A549 (cell line): ENCODE results near the gene ARHGAP11A. TPM values are rescaled to one million over a fixed set of nuclear protein-coding genes. Genes with fewer than 3 reads are reported as not detected.

ENCODE experiments used
- ATAC-seq, 2 experiments: fragments of 200-7000 bp in 1 of 2; fragments of >200 bp in 1 of 2; cut with Nextera tagmentation in 1 of 2; cut with Tn5 transposase in 1 of 2; 3 replicates each; pipeline versions ENCODE4 v1.8.0 to v1.9.1; 2018 to 2020; ENCODE audit warnings: mild to moderate bottlenecking in 1 of 2, moderate library complexity in 1 of 2
- CTCF ChIA-PET: fragments of 300-600 bp; sonication (Branson Sonifier 250); formaldehyde crosslinking; extraction: SDS; loops from one replicate; lab custom pipeline; 2021; ENCODE audit warnings: antibody characterized with exemption, inconsistent platforms; lab: Yijun Ruan, JAX
- POLR2A ChIA-PET: fragments of 350-600 bp; formaldehyde crosslinking; extraction: SDS; loops from one replicate; lab custom pipeline; 2021; ENCODE audit warnings: antibody characterized with exemption, inconsistent platforms; lab: Yijun Ruan, JAX
- DNase-seq, 2 experiments: peaks; one replicate each; pipeline versions ENCODE4 v3.0.0 to v3.0.0-alpha.2; 2011 to 2016; ENCODE audit warnings: low read depth in 1 of 2, low spot score in 1 of 2
- FAIRE-seq: peaks from 2 replicates; lab custom pipeline; 2011; peaks lifted over from hg19 to GRCh38; lab: Jason Lieb, UNC
- H3K27ac ChIP-seq, 2 experiments: fragments of >200 bp; sonication (Bioruptor Twin); formaldehyde crosslinking; 3 replicates each; pipeline ENCODE4 v1.5.1; 2016 to 2017
- H3K4me1 ChIP-seq: fragments of >200 bp; sonication (Bioruptor Twin); formaldehyde crosslinking; 3 replicates; pipeline ENCODE4 v1.6.1; 2016
- H3K4me2 ChIP-seq: fragments of >200 bp; sonication (Bioruptor Twin); formaldehyde crosslinking; 3 replicates; pipeline ENCODE4 v1.6.1; 2016
- H3K4me3 ChIP-seq: fragments of >200 bp; sonication (Bioruptor Twin); formaldehyde crosslinking; 3 replicates; pipeline ENCODE4 v1.5.1; 2016
- H3K9me3 ChIP-seq: fragments of >200 bp; sonication (Bioruptor Twin); formaldehyde crosslinking; 3 replicates; pipeline ENCODE4 v1.6.1; 2016
- CBX2 ChIP-seq: fragments of 200-600 bp; sonication (generic); IDR thresholded peaks from 2 replicates; pipeline ENCODE4 v1.6.1; 2016; ENCODE audit warnings: low read depth, mild to moderate bottlenecking, borderline replicate concordance
- CBX8 ChIP-seq: fragments of 200-600 bp; sonication (generic); IDR thresholded peaks from 2 replicates; pipeline ENCODE4 v1.6.1; 2016
- CHD4 ChIP-seq: fragments of 200-600 bp; sonication (generic); IDR thresholded peaks from 2 replicates; pipeline ENCODE4 v1.6.1; 2016; ENCODE audit warnings: antibody characterized with exemption, mild to moderate bottlenecking, borderline replicate concordance
- EHMT2 ChIP-seq: fragments of 200-600 bp; sonication (generic); IDR thresholded peaks from 2 replicates; pipeline ENCODE4 v1.6.1; 2016; ENCODE audit warnings: antibody characterized with exemption, low read depth, mild to moderate bottlenecking, moderate library complexity
- FOSL2 ChIP-seq, 2 experiments: fragments of 450-650 bp in 1 of 2; fragments of >200 bp in 1 of 2; sonication (Bioruptor Twin) in 1 of 2; formaldehyde crosslinking; IDR thresholded peaks; 2 replicates each; pipeline versions ENCODE4 v1.5.0 to v1.6.1; 2016 to 2020; ENCODE audit warnings: mild to moderate bottlenecking in 1 of 2, moderate library complexity in 1 of 2
- HDAC2 ChIP-seq: fragments of 200-600 bp; sonication (generic); IDR thresholded peaks from 2 replicates; pipeline ENCODE4 v1.6.1; 2016
- JUNB ChIP-seq: fragments of >200 bp; sonication (Bioruptor Twin); formaldehyde crosslinking; IDR thresholded peaks from 2 replicates; pipeline ENCODE4 v1.6.1; 2016
- KDM1A ChIP-seq: fragments of 200-600 bp; sonication (generic); IDR thresholded peaks from 2 replicates; pipeline ENCODE4 v1.6.1; 2016; ENCODE audit warnings: low read depth, mild to moderate bottlenecking
- MAFK ChIP-seq: fragments of 450-650 bp; IDR thresholded peaks from 2 replicates; pipeline ENCODE4 v1.6.1; 2014; ENCODE audit not compliant: partially characterized antibody
- NPAS2 ChIP-seq: fragments of 250-450 bp; sonication (Bioruptor Pico); IDR thresholded peaks from 2 replicates; pipeline ENCODE4 v1.8.0; 2022; ENCODE audit warnings: mild to moderate bottlenecking, moderate library complexity, borderline replicate concordance
- NR3C1 ChIP-seq: fragments of >200 bp; sonication (Bioruptor Twin); formaldehyde crosslinking; IDR thresholded peaks from 3 replicates; pipeline ENCODE4 v1.6.1; 2017
- POLR2A ChIP-seq: IDR thresholded peaks from 2 replicates; pipeline ENCODE4 v1.6.1; 2012; ENCODE audit warnings: mild to moderate bottlenecking, low read length
- POLR2AphosphoS2 ChIP-seq: conservative IDR thresholded peaks from 2 replicates; pipeline ENCODE4 v1.6.1; 2012; ENCODE audit warnings: low read length, improper control_type of control experiment, inconsistent platforms
- RAD21 ChIP-seq, 2 experiments: fragments of >200 bp in 1 of 2; sonication (Bioruptor Twin) in 1 of 2; formaldehyde crosslinking in 1 of 2; IDR thresholded peaks in 1 of 2; conservative IDR thresholded peaks in 1 of 2; 2 replicates in 1 of 2; 3 replicates in 1 of 2; pipeline ENCODE4 v1.6.1; 2012 to 2018; ENCODE audit warnings: inconsistent platforms in 1 of 2
- RFX5 ChIP-seq: fragments of 450-650 bp; IDR thresholded peaks from 2 replicates; pipeline ENCODE4 v1.7.1; 2014; ENCODE audit warnings: antibody characterized with exemption, mild to moderate bottlenecking, moderate library complexity
- RNF2 ChIP-seq: fragments of 200-600 bp; sonication (generic); IDR thresholded peaks from 2 replicates; pipeline ENCODE4 v1.6.1; 2016; ENCODE audit warnings: low read depth, mild to moderate bottlenecking, antibody characterized with exemption, moderate library complexity, borderline replicate concordance
- SMC3 ChIP-seq: fragments of >200 bp; sonication (Bioruptor Twin); formaldehyde crosslinking; IDR thresholded peaks from 3 replicates; pipeline ENCODE4 v1.6.1; 2018; ENCODE audit warnings: inconsistent platforms
- TFCP2L1 ChIP-seq: fragments of 250-450 bp; sonication (Bioruptor Pico); IDR thresholded peaks from 2 replicates; pipeline ENCODE4 v1.5.0; 2021; ENCODE audit warnings: mild to moderate bottlenecking
- ZNF302 ChIP-seq: fragments of 250-450 bp; sonication (Bioruptor Pico); IDR thresholded peaks from 2 replicates; pipeline ENCODE4 v1.9.0; 2021; ENCODE audit warnings: inconsistent platforms, mild to moderate bottlenecking, moderate library complexity
- WGBS: methylation state at CpG from one replicate; pipeline ENCODE4 v1.1.6; 2017; ENCODE audit errors: missing lambda C conversion rate; 5-methylcytosine and 5-hydroxymethylcytosine counted together
- polyA plus RNA-seq, 4 experiments: library from polyadenylated mRNA; depleted of rRNA in 3 of 4; stranded (reverse); fragments of >200 nt; fragmentation: RNase III in 1 of 4; extraction: RNeasy Plus Mini Kit Qiagen cat#74134 plus additional on column Dnase treatment in 1 of 4; gene quantifications; 2 replicates in 3 of 4; 3 replicates in 1 of 4; pipeline ENCODE4 v1.2.3, GENCODE V29; 2011 to 2017
- TF ChIP-seq, protein P1 (sequence below): fragments of 150-350 bp; IDR thresholded peaks from 2 replicates; pipeline ENCODE4 v1.6.1; 2014; ENCODE audit warnings: low read depth, mild to moderate bottlenecking, low read length
- TF ChIP-seq, protein P2 (sequence below): fragments of >200 bp; sonication (Bioruptor Twin); formaldehyde crosslinking; IDR thresholded peaks from 2 replicates; pipeline ENCODE4 v1.6.1; 2016
- TF ChIP-seq, protein P3 (sequence below): fragments of 200-600 bp; sonication (generic); IDR thresholded peaks from 2 replicates; pipeline ENCODE4 v1.6.1; 2016; ENCODE audit warnings: antibody characterized with exemption, mild to moderate bottlenecking, moderate library complexity
- TF ChIP-seq, protein P4 (sequence below): fragments of >200 bp; sonication (Bioruptor Twin); formaldehyde crosslinking; IDR thresholded peaks from 3 replicates; pipeline ENCODE4 v1.5.1; 2016
- TF ChIP-seq, protein P5 (sequence below): fragments of >200 bp; sonication (Bioruptor Twin); formaldehyde crosslinking; IDR thresholded peaks from 3 replicates; pipeline ENCODE4 v1.6.1; 2016
- TF ChIP-seq, protein P6 (sequence below): fragments of 250-450 bp; sonication (Bioruptor Pico); IDR thresholded peaks from 2 replicates; pipeline ENCODE4 v1.5.0; 2021; ENCODE audit warnings: mild to moderate bottlenecking, moderate library complexity, borderline replicate concordance
- TF ChIP-seq, protein P7 (sequence below): IDR thresholded peaks from 2 replicates; pipeline ENCODE4 v1.6.1; 2012

Gene ARHGAP11A
- polyA plus RNA-seq, 2 of the 4 experiments (the other 2 are of a cell fraction), result 39.3 to 121 TPM

DNA sequence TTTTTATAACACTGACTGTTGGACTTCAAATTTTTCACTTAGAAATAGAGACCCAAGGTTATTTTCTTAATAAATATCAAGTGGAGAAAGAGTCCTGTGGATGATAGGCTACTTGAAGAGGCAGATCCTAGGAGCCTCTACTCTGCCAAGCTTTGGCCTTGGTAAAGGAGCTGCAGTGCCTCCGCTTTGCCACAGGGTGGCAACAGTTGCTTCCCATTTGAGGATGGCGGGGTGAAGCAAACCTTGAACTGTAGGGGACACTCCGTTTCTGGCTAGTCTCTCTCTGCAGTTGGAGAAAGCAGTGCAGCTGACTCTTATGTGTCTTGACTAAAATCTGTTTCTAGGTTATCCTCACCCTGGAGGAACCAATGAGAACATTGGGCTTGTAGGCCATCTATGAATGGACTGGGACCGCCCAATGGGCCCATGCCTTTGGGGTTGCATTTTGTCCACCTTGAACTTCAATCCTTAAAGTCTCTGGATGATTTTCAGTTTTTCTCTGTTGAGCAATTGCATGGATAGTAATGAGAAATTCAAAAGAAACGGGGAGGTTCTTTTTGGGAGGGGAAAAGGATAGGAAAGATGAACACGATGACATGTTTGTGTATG, 36.0 kb downstream of the ARHGAP11A start:
- Histone ChIP-seq H3K27ac (peak overlapping the region in 1 of 2 experiments; percentile 9; a peak in 2 of 6 replicates), H3K4me1 (peaks cover 7% of the 10 kb centered on the region; the same call in 1 of the 3 replicates), H3K9me3 (no peaks in the 10 kb centered on the region), H3K4me3 (no peak overlapping the region), H3K4me2 (0 out of 3 replicates have a peak overlapping the region, but pooled peaks have one; percentile 17)
- ChIA-PET POLR2A (no interaction called here), CTCF (interaction anchor here (0.6 to 5.4 kb wide), 43 partner anchors 8 to 1567 kb away, joined by 3 to 160 read pairs (median 5); partner anchors contain the start of gene SCG5)
- TF ChIP-seq RFX5 (no peak), POLR2AphosphoS2 (no peak), FOSL2 (IDR thresholded peaks at IDR 0.05) (no peak), FOSL2 (CRISPR knock-in tag; IDR thresholded peaks at IDR 0.05) (no peak), SMC3 (peak; percentile 89), CBX2 (no peak), EHMT2 (no peak), CHD4 (no peak), RAD21 (conservative IDR thresholded peaks at IDR 0.05 in 1 of 2, IDR thresholded peaks at IDR 0.05 in 1 of 2) (peak; percentile 88 to 92), NPAS2 (CRISPR knock-in tag) (no peak), HDAC2 (no peak), TFCP2L1 (CRISPR knock-in tag) (no peak), NR3C1 (no peak), KDM1A (no peak), POLR2A (no peak), RNF2 (no peak), ZNF302 (CRISPR knock-in tag) (no peak), JUNB (no peak), CBX8 (no peak), MAFK (no peak)
- TF ChIP-seq, protein P1, sequence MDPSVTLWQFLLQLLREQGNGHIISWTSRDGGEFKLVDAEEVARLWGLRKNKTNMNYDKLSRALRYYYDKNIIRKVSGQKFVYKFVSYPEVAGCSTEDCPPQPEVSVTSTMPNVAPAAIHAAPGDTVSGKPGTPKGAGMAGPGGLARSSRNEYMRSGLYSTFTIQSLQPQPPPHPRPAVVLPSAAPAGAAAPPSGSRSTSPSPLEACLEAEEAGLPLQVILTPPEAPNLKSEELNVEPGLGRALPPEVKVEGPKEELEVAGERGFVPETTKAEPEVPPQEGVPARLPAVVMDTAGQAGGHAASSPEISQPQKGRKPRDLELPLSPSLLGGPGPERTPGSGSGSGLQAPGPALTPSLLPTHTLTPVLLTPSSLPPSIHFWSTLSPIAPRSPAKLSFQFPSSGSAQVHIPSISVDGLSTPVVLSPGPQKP, result no peak
- TF ChIP-seq, protein P2, sequence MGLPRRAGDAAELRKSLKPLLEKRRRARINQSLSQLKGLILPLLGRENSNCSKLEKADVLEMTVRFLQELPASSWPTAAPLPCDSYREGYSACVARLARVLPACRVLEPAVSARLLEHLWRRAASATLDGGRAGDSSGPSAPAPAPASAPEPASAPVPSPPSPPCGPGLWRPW, result no peak
- TF ChIP-seq, protein P3, sequence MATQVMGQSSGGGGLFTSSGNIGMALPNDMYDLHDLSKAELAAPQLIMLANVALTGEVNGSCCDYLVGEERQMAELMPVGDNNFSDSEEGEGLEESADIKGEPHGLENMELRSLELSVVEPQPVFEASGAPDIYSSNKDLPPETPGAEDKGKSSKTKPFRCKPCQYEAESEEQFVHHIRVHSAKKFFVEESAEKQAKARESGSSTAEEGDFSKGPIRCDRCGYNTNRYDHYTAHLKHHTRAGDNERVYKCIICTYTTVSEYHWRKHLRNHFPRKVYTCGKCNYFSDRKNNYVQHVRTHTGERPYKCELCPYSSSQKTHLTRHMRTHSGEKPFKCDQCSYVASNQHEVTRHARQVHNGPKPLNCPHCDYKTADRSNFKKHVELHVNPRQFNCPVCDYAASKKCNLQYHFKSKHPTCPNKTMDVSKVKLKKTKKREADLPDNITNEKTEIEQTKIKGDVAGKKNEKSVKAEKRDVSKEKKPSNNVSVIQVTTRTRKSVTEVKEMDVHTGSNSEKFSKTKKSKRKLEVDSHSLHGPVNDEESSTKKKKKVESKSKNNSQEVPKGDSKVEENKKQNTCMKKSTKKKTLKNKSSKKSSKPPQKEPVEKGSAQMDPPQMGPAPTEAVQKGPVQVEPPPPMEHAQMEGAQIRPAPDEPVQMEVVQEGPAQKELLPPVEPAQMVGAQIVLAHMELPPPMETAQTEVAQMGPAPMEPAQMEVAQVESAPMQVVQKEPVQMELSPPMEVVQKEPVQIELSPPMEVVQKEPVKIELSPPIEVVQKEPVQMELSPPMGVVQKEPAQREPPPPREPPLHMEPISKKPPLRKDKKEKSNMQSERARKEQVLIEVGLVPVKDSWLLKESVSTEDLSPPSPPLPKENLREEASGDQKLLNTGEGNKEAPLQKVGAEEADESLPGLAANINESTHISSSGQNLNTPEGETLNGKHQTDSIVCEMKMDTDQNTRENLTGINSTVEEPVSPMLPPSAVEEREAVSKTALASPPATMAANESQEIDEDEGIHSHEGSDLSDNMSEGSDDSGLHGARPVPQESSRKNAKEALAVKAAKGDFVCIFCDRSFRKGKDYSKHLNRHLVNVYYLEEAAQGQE, result no peak
- TF ChIP-seq, protein P4, sequence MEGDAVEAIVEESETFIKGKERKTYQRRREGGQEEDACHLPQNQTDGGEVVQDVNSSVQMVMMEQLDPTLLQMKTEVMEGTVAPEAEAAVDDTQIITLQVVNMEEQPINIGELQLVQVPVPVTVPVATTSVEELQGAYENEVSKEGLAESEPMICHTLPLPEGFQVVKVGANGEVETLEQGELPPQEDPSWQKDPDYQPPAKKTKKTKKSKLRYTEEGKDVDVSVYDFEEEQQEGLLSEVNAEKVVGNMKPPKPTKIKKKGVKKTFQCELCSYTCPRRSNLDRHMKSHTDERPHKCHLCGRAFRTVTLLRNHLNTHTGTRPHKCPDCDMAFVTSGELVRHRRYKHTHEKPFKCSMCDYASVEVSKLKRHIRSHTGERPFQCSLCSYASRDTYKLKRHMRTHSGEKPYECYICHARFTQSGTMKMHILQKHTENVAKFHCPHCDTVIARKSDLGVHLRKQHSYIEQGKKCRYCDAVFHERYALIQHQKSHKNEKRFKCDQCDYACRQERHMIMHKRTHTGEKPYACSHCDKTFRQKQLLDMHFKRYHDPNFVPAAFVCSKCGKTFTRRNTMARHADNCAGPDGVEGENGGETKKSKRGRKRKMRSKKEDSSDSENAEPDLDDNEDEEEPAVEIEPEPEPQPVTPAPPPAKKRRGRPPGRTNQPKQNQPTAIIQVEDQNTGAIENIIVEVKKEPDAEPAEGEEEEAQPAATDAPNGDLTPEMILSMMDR, result peak; percentile 88
- TF ChIP-seq, protein P5, sequence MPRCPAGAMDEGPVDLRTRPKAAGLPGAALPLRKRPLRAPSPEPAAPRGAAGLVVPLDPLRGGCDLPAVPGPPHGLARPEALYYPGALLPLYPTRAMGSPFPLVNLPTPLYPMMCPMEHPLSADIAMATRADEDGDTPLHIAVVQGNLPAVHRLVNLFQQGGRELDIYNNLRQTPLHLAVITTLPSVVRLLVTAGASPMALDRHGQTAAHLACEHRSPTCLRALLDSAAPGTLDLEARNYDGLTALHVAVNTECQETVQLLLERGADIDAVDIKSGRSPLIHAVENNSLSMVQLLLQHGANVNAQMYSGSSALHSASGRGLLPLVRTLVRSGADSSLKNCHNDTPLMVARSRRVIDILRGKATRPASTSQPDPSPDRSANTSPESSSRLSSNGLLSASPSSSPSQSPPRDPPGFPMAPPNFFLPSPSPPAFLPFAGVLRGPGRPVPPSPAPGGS, result no peak
- TF ChIP-seq, protein P6, sequence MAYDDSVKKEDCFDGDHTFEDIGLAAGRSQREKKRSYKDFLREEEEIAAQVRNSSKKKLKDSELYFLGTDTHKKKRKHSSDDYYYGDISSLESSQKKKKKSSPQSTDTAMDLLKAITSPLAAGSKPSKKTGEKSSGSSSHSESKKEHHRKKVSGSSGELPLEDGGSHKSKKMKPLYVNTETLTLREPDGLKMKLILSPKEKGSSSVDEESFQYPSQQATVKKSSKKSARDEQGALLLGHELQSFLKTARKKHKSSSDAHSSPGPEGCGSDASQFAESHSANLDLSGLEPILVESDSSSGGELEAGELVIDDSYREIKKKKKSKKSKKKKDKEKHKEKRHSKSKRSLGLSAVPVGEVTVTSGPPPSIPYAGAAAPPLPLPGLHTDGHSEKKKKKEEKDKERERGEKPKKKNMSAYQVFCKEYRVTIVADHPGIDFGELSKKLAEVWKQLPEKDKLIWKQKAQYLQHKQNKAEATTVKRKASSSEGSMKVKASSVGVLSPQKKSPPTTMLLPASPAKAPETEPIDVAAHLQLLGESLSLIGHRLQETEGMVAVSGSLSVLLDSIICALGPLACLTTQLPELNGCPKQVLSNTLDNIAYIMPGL (CRISPR knock-in tag), result no peak
- TF ChIP-seq, protein P7, sequence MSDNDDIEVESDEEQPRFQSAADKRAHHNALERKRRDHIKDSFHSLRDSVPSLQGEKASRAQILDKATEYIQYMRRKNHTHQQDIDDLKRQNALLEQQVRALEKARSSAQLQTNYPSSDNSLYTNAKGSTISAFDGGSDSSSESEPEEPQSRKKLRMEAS, result no peak
- peak; percentile 76 to 80 for DNase-seq
- peak; percentile 92 to 96 for ATAC-seq
- no peak for FAIRE-seq
- 36% methylated on average over 6 of the region's 6 CpGs for WGBS
